GM19372 (cell line): ENCODE data around the gene PKD1.
"Not testable (repeated sequence)": the region's sequence is repeated elsewhere in the genome, so short reads cannot be mapped to it uniquely, and the experiment has no call there.

ENCODE experiments used
- ATAC-seq: cut with Tn5 transposase; IDR thresholded peaks from one replicate; pipeline ENCODE4 v1.9.1; 2021; ENCODE audit warnings: mild to moderate bottlenecking, low read depth, moderate library complexity; ENCODE audit not compliant: unreplicated experiment

The PKD1 gene

GRCh38 chr16:2152695-2153506, 17.2 kb upstream of the PKD1 start:
- ATAC-seq = no peak

GRCh38 chr16:2151188-2152091, 15.7 kb upstream of the PKD1 start:
- no peak for ATAC-seq

- ATAC-seq = no peak
Observed at GRCh38 chr16:2150418-2151187, 14.9 kb upstream of the PKD1 start.

- ATAC-seq = no peak
Observed at GRCh38 chr16:2149630-2150417, 14.1 kb upstream of the PKD1 start.

- no peak for ATAC-seq
Observed at GRCh38 chr16:2148714-2149629, 13.3 kb upstream of the PKD1 start.

GRCh38 chr16:2147981-2148671, 12.4 kb upstream of the PKD1 start, which contains the start of gene RAB26:
TSS of gene RAB26 (plus strand) at chr16:2148625. CDS start at chr16:2148784, 159 bp downstream.
- no peak for ATAC-seq

- ATAC-seq = no peak
Observed at GRCh38 chr16:2147378-2147777, 11.7 kb upstream of the PKD1 start.

GRCh38 chr16:2145843-2146242, 10.1 kb upstream of the PKD1 start:
- no peak for ATAC-seq

GRCh38 chr16:2143878-2144485, 8.3 kb upstream of the PKD1 start:
- no peak for ATAC-seq

- ATAC-seq = no peak
Observed at GRCh38 chr16:2142942-2143877, 7.5 kb upstream of the PKD1 start.

- ATAC-seq = not testable (repeated sequence)
Observed at GRCh38 chr16:2135071-2135470, 627 bp downstream of the PKD1 start.

GRCh38 chr16:2133797-2134196, 1.9 kb downstream of the PKD1 start:
- ATAC-seq = not testable (repeated sequence)

GRCh38 chr16:2129890-2130447, 5.7 kb downstream of the PKD1 start:
- not testable (repeated sequence) for ATAC-seq

- not testable (repeated sequence) for ATAC-seq
Observed at GRCh38 chr16:2129251-2129650, 6.4 kb downstream of the PKD1 start.

GRCh38 chr16:2127630-2128280, 7.9 kb downstream of the PKD1 start:
- not testable (repeated sequence) for ATAC-seq
